K562 (cell line): ENCODE data around the gene PLEK2. TPM values are rescaled to one million over a fixed set of nuclear protein-coding genes. Genes with fewer than 3 reads are reported as not detected.

Source experiments
- ATAC-seq: fragments of 200-7000 bp; cut with Tn5 transposase; 3 replicates; pipeline ENCODE4 v1.9.1; 2020; ENCODE audit warnings: moderate library complexity
- BruUV-seq: library from RNA; stranded (reverse); fragments of 400-500 nt; replicated peaks from 2 replicates; lab custom pipeline; 2021; lab: Mats Ljungman, UMichigan
- CTCF ChIA-PET: fragments of 300-600 bp; formaldehyde crosslinking; extraction: SDS; loops from one replicate; lab custom pipeline; 2021; ENCODE audit warnings: low intra/inter-chr PET ratio; lab: Yijun Ruan, JAX
- POLR2A ChIA-PET: fragments of 300-600, 350-650 bp; sonication (Branson Sonifier 250); formaldehyde crosslinking; extraction: SDS; loops from one replicate; lab custom pipeline; 2021; ENCODE audit warnings: antibody characterized with exemption, inconsistent platforms; lab: Yijun Ruan, JAX
- DNase-seq, 4 experiments: peaks; one replicate each; pipeline versions ENCODE4 v3.0.0 to v3.0.0-alpha.2; 2011 to 2018; ENCODE audit warnings: low spot score in 3 of 4, mixed read lengths in 3 of 4; ENCODE audit errors: extremely low read depth in 1 of 4
- FAIRE-seq: peaks from 2 replicates; lab custom pipeline; 2011; peaks lifted over from hg19 to GRCh38; lab: Jason Lieb, UNC
- H2AFZ ChIP-seq: 2 replicates; pipeline ENCODE4 v1.6.0; 2011; ENCODE audit warnings: low read depth, low read length, control low read depth, inconsistent platforms
- H3K27ac ChIP-seq: fragments of 200-600 bp; 3 replicates; pipeline ENCODE4 v1.8.0; 2011; ENCODE audit warnings: low read depth, mild to moderate bottlenecking, control low read depth, inconsistent platforms, low read length, moderate library complexity, mixed read lengths; ENCODE audit errors: extremely low read depth
- H3K27me3 ChIP-seq, 2 experiments: fragments of 300-600 bp in 1 of 2; 2 replicates in 1 of 2; 3 replicates in 1 of 2; pipeline versions ENCODE4 v1.6.0 to v1.8.0; 2011; ENCODE audit warnings: inconsistent platforms in 2 of 2, low read length in 2 of 2, mild to moderate bottlenecking in 1 of 2, mixed read lengths in 1 of 2, moderate library complexity in 1 of 2; ENCODE audit not compliant: control insufficient read depth in 2 of 2, insufficient read depth in 2 of 2
- H3K36me3 ChIP-seq: fragments of 300-600 bp; 3 replicates; pipeline ENCODE4 v1.8.0; 2011; ENCODE audit warnings: mild to moderate bottlenecking, low read length, inconsistent platforms; ENCODE audit not compliant: control insufficient read depth, insufficient read depth
- H3K4me1 ChIP-seq, 2 experiments: fragments of 200-600 bp in 1 of 2; replicated peaks in 1 of 2; 2 replicates in 1 of 2; 3 replicates in 1 of 2; pipeline versions ENCODE4 v1.5.1 to v1.8.0; 2011; ENCODE audit warnings: inconsistent platforms in 2 of 2, low read length in 2 of 2, mild to moderate bottlenecking in 1 of 2, mixed read lengths in 1 of 2, moderate library complexity in 1 of 2; ENCODE audit not compliant: control insufficient read depth in 2 of 2, insufficient read depth in 2 of 2
- H3K4me2 ChIP-seq: 2 replicates; pipeline ENCODE4 v1.6.1; 2011; ENCODE audit warnings: low read length, control low read depth, inconsistent platforms, mixed read lengths; ENCODE audit not compliant: insufficient read depth
- H3K4me3 ChIP-seq: fragments of 200-600 bp; sonication (generic), shearing (Covaris generic); 2 replicates; pipeline ENCODE4 v1.5.1; 2016; ENCODE audit warnings: control low read depth, inconsistent platforms
- H3K79me2 ChIP-seq: fragments of 200-600 bp; 3 replicates; pipeline ENCODE4 v1.8.0; 2011; ENCODE audit warnings: low read length, inconsistent platforms; ENCODE audit not compliant: control insufficient read depth, insufficient read depth
- H3K9ac ChIP-seq, 2 experiments: 2 replicates each; pipeline versions ENCODE4 v1.6.0 to v1.6.1; 2011; ENCODE audit warnings: low read depth in 2 of 2, low read length in 2 of 2, control low read depth in 1 of 2, inconsistent platforms in 1 of 2, mild to moderate bottlenecking in 1 of 2, mixed read lengths in 1 of 2; ENCODE audit not compliant: insufficient read depth in 1 of 2
- H3K9me1 ChIP-seq: one replicate; pipeline ENCODE4 v1.6.0; 2011; ENCODE audit warnings: inconsistent platforms, mild to moderate bottlenecking, low read length, moderate library complexity; ENCODE audit not compliant: control insufficient read depth, insufficient read depth
- H3K9me3 ChIP-seq: replicated peaks from 2 replicates; pipeline ENCODE4 v1.5.1; 2011; ENCODE audit warnings: low read depth, low read length, inconsistent platforms; ENCODE audit not compliant: control insufficient read depth, insufficient read depth
- H4K20me1 ChIP-seq: replicated peaks from 2 replicates; pipeline ENCODE4 v1.6.1; 2011; ENCODE audit warnings: low read length, inconsistent platforms, mixed read lengths; ENCODE audit not compliant: control insufficient read depth, insufficient read depth
- ARID1B ChIP-seq: fragments of 450-650 bp; IDR thresholded peaks from 2 replicates; pipeline ENCODE4 v1.6.1; 2016; ENCODE audit warnings: antibody characterized with exemption, mild to moderate bottlenecking, inconsistent platforms
- BRD4 ChIP-seq: fragments of 200-600 bp; sonication (generic); IDR thresholded peaks from 2 replicates; pipeline ENCODE4 v1.6.1; 2017; ENCODE audit warnings: inconsistent platforms
- CBFA2T3 ChIP-seq: fragments of 450-650 bp; IDR thresholded peaks from 2 replicates; pipeline ENCODE4 v1.6.1; 2017
- CEBPG ChIP-seq, 3 experiments: fragments of 200-800 bp in 1 of 3; sonication (Bioruptor generic) in 1 of 3; sonication (generic) in 1 of 3; formaldehyde crosslinking in 1 of 3; IDR thresholded peaks in 2 of 3; conservative IDR thresholded peaks in 1 of 3; 2 replicates each; pipeline versions ENCODE4 v1.6.1 to v1.8.0; 2016 to 2022; ENCODE audit warnings: missing compliant biosample characterization in 2 of 3, missing genetic modification characterization in 2 of 3, mild to moderate bottlenecking in 1 of 3, missing genetic modification reagents in 1 of 3
- CXXC5 ChIP-seq: fragments of 250-450 bp; sonication (Bioruptor Pico); IDR thresholded peaks from 2 replicates; pipeline ENCODE4 v1.8.0; 2022; ENCODE audit warnings: inconsistent platforms, mild to moderate bottlenecking, moderate library complexity
- DPF2 ChIP-seq: fragments of 450-650 bp; IDR thresholded peaks from 2 replicates; pipeline ENCODE4 v1.6.1; 2016
- EP300 ChIP-seq: IDR thresholded peaks from 2 replicates; pipeline ENCODE4 v1.6.1; 2012; ENCODE audit warnings: low read length, improper control_type of control experiment
- FOXM1 ChIP-seq, 2 experiments: fragments of 450-650 bp in 1 of 2; sonication (generic) in 1 of 2; formaldehyde crosslinking in 1 of 2; IDR thresholded peaks; 2 replicates each; pipeline versions ENCODE4 v1.6.1 to v1.9.0; 2017 to 2022; ENCODE audit warnings: low read depth in 2 of 2, mild to moderate bottlenecking in 2 of 2, missing genetic modification reagents in 1 of 2, moderate library complexity in 1 of 2
- MAZ ChIP-seq, 2 experiments: fragments of 450-650 bp in 1 of 2; sonication (generic) in 1 of 2; formaldehyde crosslinking; IDR thresholded peaks in 1 of 2; conservative IDR thresholded peaks in 1 of 2; 2 replicates each; pipeline versions ENCODE4 v1.4.0 to v1.5.0; 2020; ENCODE audit warnings: mild to moderate bottlenecking in 1 of 2, missing genetic modification reagents in 1 of 2
- RCOR1 ChIP-seq, 2 experiments: IDR thresholded peaks; 2 replicates each; pipeline ENCODE4 v1.6.1; 2012; ENCODE audit warnings: low read depth in 2 of 2, low read length in 2 of 2, borderline replicate concordance in 1 of 2, improper control_type of control experiment in 1 of 2
- SMARCA4 ChIP-seq: fragments of 450-650 bp; IDR thresholded peaks from 2 replicates; pipeline ENCODE4 v1.6.1; 2016
- SRSF9 ChIP-seq: fragments of 200-400 bp; formaldehyde crosslinking; IDR thresholded peaks from 2 replicates; pipeline ENCODE4 v1.6.1; 2017; ENCODE audit warnings: low read depth, low read length, borderline replicate concordance
- ZNF592 ChIP-seq: fragments of 450-650 bp; IDR thresholded peaks from 2 replicates; pipeline ENCODE4 v1.6.1; 2017; ENCODE audit warnings: antibody characterized with exemption, mild to moderate bottlenecking
- ZNF707 ChIP-seq: fragments of 250-450 bp; sonication (Bioruptor Pico); conservative IDR thresholded peaks from 2 replicates; pipeline ENCODE4 v1.8.0; 2022; ENCODE audit warnings: inconsistent platforms, mild to moderate bottlenecking, moderate library complexity
- WGBS: fragments of 100-300 bp; shearing (Covaris generic); methylation state at CpG from one replicate; pipeline ENCODE4 v1.1.6; 2016; ENCODE audit warnings: low coverage, mixed read lengths; ENCODE audit not compliant: insufficient coverage; ENCODE audit errors: missing lambda C conversion rate; 5-methylcytosine and 5-hydroxymethylcytosine counted together
- in situ Hi-C: fragments of 300-500 bp; cut with MboI; formaldehyde crosslinking; loops from 4 replicates; pipeline ENCODE4 v1.15.0; 2018; ENCODE audit warnings: inconsistent platforms, mixed read lengths
- intact Hi-C: fragments of 100-400 bp; cut with micrococcal nuclease; formaldehyde crosslinking; loops from 2 replicates; pipeline ENCODE4 v1.14.2; 2022
- polyA plus RNA-seq, 8 experiments: library from polyadenylated mRNA; depleted of rRNA in 4 of 8; stranded (reverse) in 5 of 8; unstranded in 3 of 8; fragments of >200 nt; fragmentation: Nextera tagmentation in 2 of 8; fragmentation: Illumina TruSeq in 1 of 8; extraction: Ambion mirVana in 2 of 8; extraction: Trizol in 1 of 8; gene quantifications; 2 replicates each; pipeline versions ENCODE4 v1.2.1 to v1.2.3, GENCODE V29; 2011 to 2014; ENCODE audit warnings: inconsistent platforms in 1 of 8, missing spikeins in 1 of 8
- total RNA-seq, 7 experiments: library from RNA; depleted of rRNA in 6 of 7; stranded (reverse); fragments of >200 nt in 6 of 7; fragmentation: Illumina TruSeq in 2 of 7; extraction: Trizol in 2 of 7; gene quantifications; 2 replicates each; pipeline versions ENCODE4 v1.2.1 to v1.2.3, GENCODE V29; 2011 to 2021; ENCODE audit warnings: low replicate concordance in 1 of 7
- TF ChIP-seq, protein P1 (sequence below): sonication (generic); IDR thresholded peaks from 2 replicates; pipeline ENCODE4 v1.6.1; 2016

Gene PLEK2
- total and polyA plus RNA-seq, 9 of the 15 experiments (the other 6 are each of a cell fraction or from before 2014, with no cell fraction given) = not detected

GRCh38 chr14:67416085-67416484 is 4.1 kb upstream of the PLEK2 start:
- peak overlapping the region; percentile 58 for H3K4me2 ChIP-seq
- FAIRE-seq = peak; percentile 69
- POLR2A ChIA-PET = interaction anchor here (0.6 to 1.0 kb wide), 4 partner anchors 10 to 1312 kb away, joined by 3 to 8 read pairs (median 4); no protein-coding TSS in a partner anchor
- peaks cover 36 to 56% of the 10 kb centered on the region in 2 experiments for H3K4me1 ChIP-seq
- peak; percentile 33 to 81 (median 54) for DNase-seq
- peak overlapping the region; percentile 57 for H3K27ac ChIP-seq
- peak overlapping the region; percentile 37 for H2AFZ ChIP-seq
- no peaks in the 10 kb centered on the region for H3K36me3 ChIP-seq
- BruUV-seq = no TSS peak
- CTCF ChIA-PET = no interaction called here
- in situ Hi-C loops (no loop called here), intact Hi-C loops (no loop called here)
- 2% methylated on average over 8 of the region's 8 CpGs for WGBS
- no peaks in the 10 kb centered on the region for H3K9me3 ChIP-seq
- peak; percentile 67 for ATAC-seq
- no peak overlapping the region for H3K4me3 ChIP-seq
- H3K27me3 ChIP-seq = no peaks in the 10 kb centered on the region
- H3K9ac ChIP-seq = peak overlapping the region; percentile 45 to 53; a peak in 3 of 4 replicates
- H3K9me1 ChIP-seq = no peaks in the 10 kb centered on the region
- H3K79me2 ChIP-seq = no peaks in the 10 kb centered on the region
- H4K20me1 ChIP-seq = no peaks in the 10 kb centered on the region
- TF ChIP-seq, protein P1, sequence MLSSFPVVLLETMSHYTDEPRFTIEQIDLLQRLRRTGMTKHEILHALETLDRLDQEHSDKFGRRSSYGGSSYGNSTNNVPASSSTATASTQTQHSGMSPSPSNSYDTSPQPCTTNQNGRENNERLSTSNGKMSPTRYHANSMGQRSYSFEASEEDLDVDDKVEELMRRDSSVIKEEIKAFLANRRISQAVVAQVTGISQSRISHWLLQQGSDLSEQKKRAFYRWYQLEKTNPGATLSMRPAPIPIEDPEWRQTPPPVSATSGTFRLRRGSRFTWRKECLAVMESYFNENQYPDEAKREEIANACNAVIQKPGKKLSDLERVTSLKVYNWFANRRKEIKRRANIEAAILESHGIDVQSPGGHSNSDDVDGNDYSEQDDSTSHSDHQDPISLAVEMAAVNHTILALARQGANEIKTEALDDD = peak; percentile 30; the same call in 1 of the 2 replicates
- TF ChIP-seq DPF2 = peak; percentile 38; the same call in 1 of the 2 replicates
- TF ChIP-seq ZNF592 = 0 out of 2 replicates have a peak, but pooled peaks have one; percentile 16
- TF ChIP-seq CXXC5 (CRISPR knock-in tag) = peak; percentile 52; the same call in 1 of the 2 replicates
- peak; percentile 48; the same call in 1 of the 2 replicates for TF ChIP-seq EP300
- TF ChIP-seq ZNF707 (CRISPR knock-in tag) = no peak
- TF ChIP-seq BRD4 = no peak
- TF ChIP-seq SMARCA4 = peak; percentile 52; the same call in 1 of the 2 replicates
- peak in 1 of 2 experiments; percentile 90; a peak in 2 of 4 replicates for TF ChIP-seq RCOR1 (IDR thresholded peaks at IDR 0.05; ENCODE audit: borderline replicate concordance in 1 of 2, low read depth in 2 of 2, low read length in 2 of 2)
- TF ChIP-seq ARID1B = peak; percentile 60
- TF ChIP-seq FOXM1 (IDR thresholded peaks at IDR 0.05; ENCODE audit: low read depth) = no peak
- no peak for TF ChIP-seq FOXM1 (CRISPR knock-in tag; IDR thresholded peaks at IDR 0.05; ENCODE audit: low read depth)
- peak; percentile 54 for TF ChIP-seq CBFA2T3
- no peak; the same call in 1 of the 2 replicates for TF ChIP-seq CEBPG (CRISPR knock-in tag; IDR thresholded peaks at IDR 0.05)
- peak; percentile 40 to 67; a peak in 2 of 4 replicates for TF ChIP-seq CEBPG (tag; conservative IDR thresholded peaks at IDR 0.05 in 1 of 2, IDR thresholded peaks at IDR 0.05 in 1 of 2)
- no peak for TF ChIP-seq SRSF9
- TF ChIP-seq MAZ (CRISPR knock-in tag; conservative IDR thresholded peaks at IDR 0.05 in 1 of 2, IDR thresholded peaks at IDR 0.05 in 1 of 2) = 0 out of 4 replicates have a peak, but pooled peaks of 1 of the 2 experiments have one; percentile 20
